A549 (cell line): ENCODE results near the gene DCLK1. TPM values are rescaled to one million over a fixed set of nuclear protein-coding genes. Genes with fewer than 3 reads are reported as not detected.
"Not testable (repeated sequence)": the region's sequence is repeated elsewhere in the genome, so short reads cannot be mapped to it uniquely, and the experiment has no call there.

ENCODE experiments used
- ATAC-seq, 2 experiments: fragments of 200-7000 bp in 1 of 2; fragments of >200 bp in 1 of 2; cut with Nextera tagmentation in 1 of 2; cut with Tn5 transposase in 1 of 2; 3 replicates each; pipeline versions ENCODE4 v1.8.0 to v1.9.1; 2018 to 2020; ENCODE audit warnings: mild to moderate bottlenecking in 1 of 2, moderate library complexity in 1 of 2
- CTCF ChIA-PET: fragments of 300-600 bp; sonication (Branson Sonifier 250); formaldehyde crosslinking; extraction: SDS; loops from one replicate; lab custom pipeline; 2021; ENCODE audit warnings: antibody characterized with exemption, inconsistent platforms; lab: Yijun Ruan, JAX
- POLR2A ChIA-PET: fragments of 350-600 bp; formaldehyde crosslinking; extraction: SDS; loops from one replicate; lab custom pipeline; 2021; ENCODE audit warnings: antibody characterized with exemption, inconsistent platforms; lab: Yijun Ruan, JAX
- DNase-seq, 2 experiments: peaks; one replicate each; pipeline versions ENCODE4 v3.0.0 to v3.0.0-alpha.2; 2011 to 2016; ENCODE audit warnings: low read depth in 1 of 2, low spot score in 1 of 2
- FAIRE-seq: peaks from 2 replicates; lab custom pipeline; 2011; peaks lifted over from hg19 to GRCh38; lab: Jason Lieb, UNC
- H3K27ac ChIP-seq, 2 experiments: fragments of >200 bp; sonication (Bioruptor Twin); formaldehyde crosslinking; 3 replicates each; pipeline ENCODE4 v1.5.1; 2016 to 2017
- H3K4me1 ChIP-seq: fragments of >200 bp; sonication (Bioruptor Twin); formaldehyde crosslinking; 3 replicates; pipeline ENCODE4 v1.6.1; 2016
- H3K4me2 ChIP-seq: fragments of >200 bp; sonication (Bioruptor Twin); formaldehyde crosslinking; 3 replicates; pipeline ENCODE4 v1.6.1; 2016
- H3K4me3 ChIP-seq: fragments of >200 bp; sonication (Bioruptor Twin); formaldehyde crosslinking; 3 replicates; pipeline ENCODE4 v1.5.1; 2016
- H3K9me3 ChIP-seq: fragments of >200 bp; sonication (Bioruptor Twin); formaldehyde crosslinking; 3 replicates; pipeline ENCODE4 v1.6.1; 2016
- CHD2 ChIP-seq: fragments of 150-350 bp; IDR thresholded peaks from 2 replicates; pipeline ENCODE4 v1.6.1; 2014; ENCODE audit warnings: low read length; ENCODE audit not compliant: partially characterized antibody
- EHMT2 ChIP-seq: fragments of 200-600 bp; sonication (generic); IDR thresholded peaks from 2 replicates; pipeline ENCODE4 v1.6.1; 2016; ENCODE audit warnings: antibody characterized with exemption, low read depth, mild to moderate bottlenecking, moderate library complexity
- EP300 ChIP-seq, 2 experiments: fragments of >200 bp; sonication (Bioruptor Twin); formaldehyde crosslinking; IDR thresholded peaks; 2 replicates in 1 of 2; 3 replicates in 1 of 2; pipeline ENCODE4 v1.6.1; 2016 to 2017
- FOSB ChIP-seq: fragments of 250-450 bp; sonication (Bioruptor Pico); IDR thresholded peaks from 2 replicates; pipeline ENCODE4 v1.5.0; 2020; ENCODE audit warnings: mild to moderate bottlenecking, moderate library complexity
- FOXS1 ChIP-seq: fragments of 250-450 bp; sonication (Bioruptor Pico); IDR thresholded peaks from 2 replicates; pipeline ENCODE4 v1.5.0; 2020; ENCODE audit warnings: mild to moderate bottlenecking, moderate library complexity
- HDAC2 ChIP-seq: fragments of 200-600 bp; sonication (generic); IDR thresholded peaks from 2 replicates; pipeline ENCODE4 v1.6.1; 2016
- HOXB13 ChIP-seq: fragments of 250-450 bp; sonication (Bioruptor Pico); IDR thresholded peaks from 2 replicates; pipeline ENCODE4 v1.5.0; 2020; ENCODE audit warnings: low read depth, mild to moderate bottlenecking, moderate library complexity
- KDM5A ChIP-seq: fragments of 200-600 bp; sonication (generic); IDR thresholded peaks from 2 replicates; pipeline ENCODE4 v1.6.1; 2016; ENCODE audit warnings: antibody characterized with exemption, mild to moderate bottlenecking
- MAFK ChIP-seq: fragments of 450-650 bp; IDR thresholded peaks from 2 replicates; pipeline ENCODE4 v1.6.1; 2014; ENCODE audit not compliant: partially characterized antibody
- NPAS2 ChIP-seq: fragments of 250-450 bp; sonication (Bioruptor Pico); IDR thresholded peaks from 2 replicates; pipeline ENCODE4 v1.8.0; 2022; ENCODE audit warnings: mild to moderate bottlenecking, moderate library complexity, borderline replicate concordance
- NR3C1 ChIP-seq: fragments of >200 bp; sonication (Bioruptor Twin); formaldehyde crosslinking; IDR thresholded peaks from 3 replicates; pipeline ENCODE4 v1.6.1; 2017
- SREBF2 ChIP-seq: fragments of 450-650 bp; IDR thresholded peaks from 2 replicates; pipeline ENCODE4 v1.6.1; 2014; ENCODE audit warnings: mild to moderate bottlenecking, moderate library complexity
- TFCP2L1 ChIP-seq: fragments of 250-450 bp; sonication (Bioruptor Pico); IDR thresholded peaks from 2 replicates; pipeline ENCODE4 v1.5.0; 2021; ENCODE audit warnings: mild to moderate bottlenecking
- ZSCAN20 ChIP-seq: fragments of 250-450 bp; sonication (Bioruptor Pico); IDR thresholded peaks from 2 replicates; pipeline ENCODE4 v1.8.0; 2022; ENCODE audit warnings: mild to moderate bottlenecking, moderate library complexity
- WGBS: methylation state at CpG from one replicate; pipeline ENCODE4 v1.1.6; 2017; ENCODE audit errors: missing lambda C conversion rate; 5-methylcytosine and 5-hydroxymethylcytosine counted together
- polyA plus RNA-seq, 4 experiments: library from polyadenylated mRNA; depleted of rRNA in 3 of 4; stranded (reverse); fragments of >200 nt; fragmentation: RNase III in 1 of 4; extraction: RNeasy Plus Mini Kit Qiagen cat#74134 plus additional on column Dnase treatment in 1 of 4; gene quantifications; 2 replicates in 3 of 4; 3 replicates in 1 of 4; pipeline ENCODE4 v1.2.3, GENCODE V29; 2011 to 2017
- TF ChIP-seq, protein P1 (sequence below): fragments of 150-350 bp; IDR thresholded peaks from 2 replicates; pipeline ENCODE4 v1.6.1; 2014; ENCODE audit warnings: low read depth, mild to moderate bottlenecking, low read length
- TF ChIP-seq, protein P2 (sequence below): fragments of >200 bp; sonication (Bioruptor Twin); formaldehyde crosslinking; IDR thresholded peaks from 2 replicates; pipeline ENCODE4 v1.6.1; 2016

The DCLK1 gene
- polyA plus RNA-seq, 2 of the 4 experiments (the other 2 are of a cell fraction), result 0.13 to 0.21 TPM

DNA sequence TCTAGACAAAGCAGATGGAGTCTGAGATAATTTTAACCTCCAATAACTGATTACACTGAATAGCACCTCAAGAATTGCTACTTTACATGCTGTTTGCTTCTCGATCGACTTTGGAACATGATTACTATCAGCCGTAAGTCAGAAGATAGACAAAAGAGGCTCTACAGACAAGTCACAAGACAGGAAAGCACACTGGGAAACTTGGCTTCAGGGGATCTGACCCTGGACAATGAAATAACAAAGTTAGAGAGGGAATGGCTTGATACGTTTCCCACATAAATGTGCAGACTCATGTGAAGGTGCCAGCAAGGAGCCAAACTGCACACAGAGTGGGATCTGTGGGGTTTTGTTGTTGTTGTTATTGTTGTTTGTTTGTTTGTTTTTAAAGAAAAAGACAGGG is 28.5 kb downstream of the DCLK1 start:
- POLR2A ChIA-PET, result no interaction called here
- ATAC-seq, result no peak
- Histone ChIP-seq H3K4me3 (no peak overlapping the region), H3K4me1 (no peaks in the 10 kb centered on the region), H3K27ac (no peak overlapping the region), H3K4me2 (no peak overlapping the region), H3K9me3 (no peaks in the 10 kb centered on the region)
- no peak for FAIRE-seq
- TF ChIP-seq, protein P1, sequence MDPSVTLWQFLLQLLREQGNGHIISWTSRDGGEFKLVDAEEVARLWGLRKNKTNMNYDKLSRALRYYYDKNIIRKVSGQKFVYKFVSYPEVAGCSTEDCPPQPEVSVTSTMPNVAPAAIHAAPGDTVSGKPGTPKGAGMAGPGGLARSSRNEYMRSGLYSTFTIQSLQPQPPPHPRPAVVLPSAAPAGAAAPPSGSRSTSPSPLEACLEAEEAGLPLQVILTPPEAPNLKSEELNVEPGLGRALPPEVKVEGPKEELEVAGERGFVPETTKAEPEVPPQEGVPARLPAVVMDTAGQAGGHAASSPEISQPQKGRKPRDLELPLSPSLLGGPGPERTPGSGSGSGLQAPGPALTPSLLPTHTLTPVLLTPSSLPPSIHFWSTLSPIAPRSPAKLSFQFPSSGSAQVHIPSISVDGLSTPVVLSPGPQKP, result no peak
- TF ChIP-seq, protein P2, sequence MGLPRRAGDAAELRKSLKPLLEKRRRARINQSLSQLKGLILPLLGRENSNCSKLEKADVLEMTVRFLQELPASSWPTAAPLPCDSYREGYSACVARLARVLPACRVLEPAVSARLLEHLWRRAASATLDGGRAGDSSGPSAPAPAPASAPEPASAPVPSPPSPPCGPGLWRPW, result no peak
- TF ChIP-seq SREBF2 (no peak), HOXB13 (CRISPR knock-in tag) (no peak), FOXS1 (CRISPR knock-in tag) (no peak), ZSCAN20 (no peak)
- CTCF ChIA-PET, result no interaction called here
- no peak for DNase-seq
- WGBS, result 19% methylated on average over 4 of the region's 4 CpGs

DNA sequence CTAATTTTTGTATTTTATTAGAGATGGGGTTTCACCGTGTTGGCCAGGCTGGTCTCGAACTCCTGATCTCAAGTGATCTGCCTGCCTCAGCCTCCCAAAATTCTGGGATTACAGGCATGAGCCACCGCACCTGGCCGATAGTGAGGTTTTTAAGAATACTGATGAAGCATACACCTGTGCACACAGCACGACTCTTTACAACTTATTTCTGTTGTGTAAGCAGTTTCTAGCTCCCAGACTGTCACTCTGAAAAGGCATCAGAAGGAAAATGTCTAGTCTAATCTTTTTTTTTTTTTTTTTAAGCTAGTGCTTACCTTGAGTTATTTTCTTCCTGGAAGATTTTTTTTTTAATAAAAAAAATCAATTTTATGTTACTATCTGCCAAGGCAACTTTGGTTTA is 29.3 kb downstream of the DCLK1 start:
- CTCF ChIA-PET, POLR2A ChIA-PET, H3K4me2 ChIP-seq, DNase-seq, FAIRE-seq, H3K27ac ChIP-seq, H3K9me3 ChIP-seq, ATAC-seq, H3K4me3 ChIP-seq, H3K4me1 ChIP-seq: not testable (repeated sequence)
- 43% methylated on average over 5 of the region's 5 CpGs for WGBS

DNA sequence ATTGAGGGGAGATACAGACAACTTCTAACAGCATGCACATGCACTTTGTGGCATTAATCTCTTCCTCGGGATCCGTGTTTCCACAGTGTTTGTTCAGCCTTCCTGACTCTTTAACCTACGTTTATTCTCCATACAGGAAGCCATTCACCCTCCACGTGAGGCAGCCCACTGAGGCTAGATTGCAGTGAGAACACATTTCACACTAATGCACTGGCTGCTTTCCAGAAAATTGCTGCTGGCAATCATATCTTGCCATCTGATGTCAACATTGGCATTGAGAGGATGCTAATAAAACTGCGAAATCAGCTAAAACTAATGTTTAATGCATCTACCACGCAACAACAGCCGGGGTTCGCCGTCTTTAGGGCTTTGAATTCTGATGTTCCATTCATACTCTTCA is 30.0 kb downstream of the DCLK1 start:
- no peaks in the 10 kb centered on the region for H3K9me3 ChIP-seq
- no peak for DNase-seq
- no peaks in the 10 kb centered on the region for H3K4me1 ChIP-seq
- no peak for FAIRE-seq
- H3K4me2 ChIP-seq, result no peak overlapping the region
- TF ChIP-seq CHD2, result no peak
- TF ChIP-seq MAFK, result peak; percentile 63
- ChIA-PET CTCF (no interaction called here), POLR2A (no interaction called here)
- 34% methylated on average over 9 of the region's 9 CpGs for whole genome bisulfite sequencing
- H3K4me3 ChIP-seq, result no peak overlapping the region
- ATAC-seq, result no peak
- no peak overlapping the region for H3K27ac ChIP-seq

DNA sequence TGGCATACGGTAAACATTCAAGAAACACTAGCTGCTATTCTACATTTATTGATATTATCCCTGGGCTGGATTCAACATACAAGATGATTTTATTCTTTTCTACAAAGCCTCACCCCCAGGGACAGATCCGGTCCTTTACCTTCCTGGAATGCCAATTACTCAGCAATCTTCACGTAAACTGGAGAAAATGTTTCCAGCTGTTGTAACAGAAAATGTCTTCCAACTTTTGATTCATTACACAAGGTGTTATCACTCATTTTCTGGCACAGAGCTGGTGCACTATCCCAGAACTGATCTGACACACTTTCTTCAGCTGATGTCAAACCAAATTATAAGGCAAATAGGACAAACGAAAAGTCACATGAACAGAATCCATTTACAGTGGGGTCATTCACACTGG is 33.1 kb downstream of the DCLK1 start:
- Histone ChIP-seq H3K4me1 (no peaks in the 10 kb centered on the region), H3K9me3 (no peaks in the 10 kb centered on the region), H3K4me2 (no peak overlapping the region), H3K4me3 (no peak overlapping the region), H3K27ac (no peak overlapping the region)
- TF ChIP-seq FOSB (CRISPR knock-in tag), result no peak
- no peak for TF ChIP-seq NPAS2 (CRISPR knock-in tag)
- no peak for TF ChIP-seq EHMT2
- TF ChIP-seq KDM5A, result no peak
- TF ChIP-seq EP300 (IDR thresholded peaks at IDR 0.05), result no peak
- no peak for TF ChIP-seq TFCP2L1 (CRISPR knock-in tag)
- no peak for TF ChIP-seq MAFK
- ATAC-seq (no peak), DNase-seq (no peak), FAIRE-seq (no peak)
- ChIA-PET POLR2A (no interaction called here), CTCF (no interaction called here)
- 37% methylated on average over 4 of the region's 4 CpGs for WGBS

DNA sequence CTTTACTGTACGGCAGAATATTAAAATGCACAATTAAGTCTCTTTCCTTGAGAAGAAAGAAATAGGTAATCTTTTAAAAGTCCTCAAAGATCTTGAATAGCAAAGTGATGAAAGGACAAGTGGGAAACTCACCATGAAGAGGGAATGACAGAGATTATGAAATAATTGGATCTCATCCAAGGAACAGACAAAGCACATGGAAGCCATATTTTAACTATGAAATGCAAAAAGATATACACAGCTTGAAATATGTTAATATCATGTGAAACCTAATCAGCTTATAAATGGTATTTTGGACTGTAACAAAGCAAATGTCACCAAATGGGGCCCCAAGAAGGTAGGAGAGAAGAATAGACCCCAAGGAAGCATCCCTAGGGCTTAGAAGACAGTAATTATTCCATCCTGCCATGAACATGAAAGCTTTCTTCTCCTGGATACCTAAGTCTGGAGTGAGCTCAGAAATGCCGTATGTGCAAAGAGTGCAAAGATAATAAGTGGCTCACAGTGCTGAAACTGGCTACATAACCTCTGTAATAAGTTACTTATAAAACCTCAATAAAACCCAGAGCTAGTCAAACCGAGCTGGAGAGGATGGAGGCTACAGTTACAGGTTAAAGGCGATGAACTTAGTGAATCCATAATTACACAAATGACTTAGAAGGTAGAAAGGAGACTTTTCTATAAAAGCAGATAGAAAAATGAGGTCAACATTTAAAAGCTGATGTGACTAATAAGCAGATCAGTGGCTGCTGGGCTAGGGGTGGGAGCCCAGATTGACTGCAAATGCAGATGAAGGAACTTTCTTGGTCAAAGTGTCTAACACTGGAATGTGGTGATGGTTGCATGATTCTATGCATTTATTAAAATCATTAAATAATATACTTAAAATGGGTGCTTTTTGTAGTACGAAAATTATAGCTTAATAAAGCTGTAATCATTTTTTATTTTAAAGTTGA is 34.4 kb downstream of the DCLK1 start:
- H3K4me2 ChIP-seq, result no peak overlapping the region
- no peak overlapping the region for H3K4me3 ChIP-seq
- POLR2A ChIA-PET, result no interaction called here
- H3K9me3 ChIP-seq, result no peaks in the 10 kb centered on the region
- 14% methylated on average over 5 of the region's 5 CpGs for WGBS
- DNase-seq (no peak), FAIRE-seq (no peak), ATAC-seq (no peak)
- CTCF ChIA-PET, result no interaction called here
- no peak overlapping the region for H3K27ac ChIP-seq
- H3K4me1 ChIP-seq, result no peaks in the 10 kb centered on the region
- no peak for TF ChIP-seq NR3C1
- TF ChIP-seq HDAC2, result no peak
